WTC11 (cell line): Measurements from ENCODE around the gene ZFR2. TPM values are rescaled to one million over a fixed set of nuclear protein-coding genes. Genes with fewer than 3 reads are reported as not detected.

Source experiments
- ATAC-seq: fragments of 200-7000 bp; cut with Tn5 transposase; 2 replicates; pipeline ENCODE4 v1.10.0; 2021; ENCODE audit warnings: mild to moderate bottlenecking, moderate library complexity
- CTCF ChIA-PET: fragments of 300-600 bp; sonication (Branson Sonifier 250); formaldehyde crosslinking; loops from one replicate; lab custom pipeline; 2021; ENCODE audit warnings: antibody characterized with exemption; lab: Charles Lee
- POLR2A ChIA-PET: fragments of 350-600 bp; sonication (Branson Sonifier 250); formaldehyde crosslinking; loops from one replicate; lab custom pipeline; 2021; ENCODE audit warnings: antibody characterized with exemption; lab: Charles Lee
- DNase-seq: peaks from one replicate; pipeline ENCODE4 v3.0.0; 2021; ENCODE audit warnings: low spot score
- H3K27ac Mint-ChIP-seq: 2 replicates; pipeline ENCODE4 v1.8.0; 2021; ENCODE audit warnings: mixed read lengths
- H3K27me3 Mint-ChIP-seq: 2 replicates; pipeline ENCODE4 v1.8.0; 2021; ENCODE audit warnings: low read depth, mild to moderate bottlenecking, moderate library complexity, mixed read lengths
- H3K36me3 Mint-ChIP-seq: 2 replicates; pipeline ENCODE4 v1.8.0; 2021; ENCODE audit warnings: mixed read lengths
- H3K4me1 Mint-ChIP-seq: 2 replicates; pipeline ENCODE4 v1.8.0; 2022; ENCODE audit warnings: mixed read lengths
- H3K4me3 Mint-ChIP-seq: 2 replicates; pipeline ENCODE4 v1.8.0; 2021; ENCODE audit warnings: mild to moderate bottlenecking, moderate library complexity, mixed read lengths
- H3K9me3 Mint-ChIP-seq: 2 replicates; pipeline ENCODE4 v1.8.0; 2021; ENCODE audit warnings: mixed read lengths
- ESRRA ChIP-seq: sonication (generic); formaldehyde crosslinking; IDR thresholded peaks from 2 replicates; pipeline ENCODE4 v1.8.1; 2022; ENCODE audit warnings: mild to moderate bottlenecking, missing genetic modification reagents, borderline replicate concordance
- GRHL2 ChIP-seq: fragments of 250-450 bp; sonication (Bioruptor Pico); IDR thresholded peaks from 2 replicates; pipeline ENCODE4 v1.8.0; 2022; ENCODE audit warnings: mild to moderate bottlenecking, moderate library complexity; ENCODE audit not compliant: insufficient replicate concordance, severe bottlenecking
- GTF2I ChIP-seq: fragments of 250-450 bp; sonication (Bioruptor Pico); conservative IDR thresholded peaks from 2 replicates; pipeline ENCODE4 v1.4.0; 2021; ENCODE audit warnings: mild to moderate bottlenecking
- RORB ChIP-seq: fragments of 250-450 bp; sonication (Bioruptor Pico); IDR thresholded peaks from 2 replicates; pipeline ENCODE4 v1.9.0; 2021; ENCODE audit warnings: mild to moderate bottlenecking
- TEAD4 ChIP-seq: sonication (generic); formaldehyde crosslinking; IDR thresholded peaks from 2 replicates; pipeline ENCODE4 v1.8.0; 2022; ENCODE audit warnings: mild to moderate bottlenecking, missing genetic modification reagents
- ZNF121 ChIP-seq: sonication (generic); formaldehyde crosslinking; IDR thresholded peaks from 2 replicates; pipeline ENCODE4 v1.8.0; 2023; ENCODE audit warnings: missing genetic modification reagents
- ZNF138 ChIP-seq: sonication (generic); formaldehyde crosslinking; conservative IDR thresholded peaks from 2 replicates; pipeline ENCODE4 v1.8.1; 2022; ENCODE audit warnings: mild to moderate bottlenecking, moderate library complexity, missing genetic modification reagents
- ZNF423 ChIP-seq: fragments of 250-450 bp; sonication (Bioruptor Pico); IDR thresholded peaks from 2 replicates; pipeline ENCODE4 v2.1.2; 2022; ENCODE audit warnings: mild to moderate bottlenecking, moderate library complexity
- total RNA-seq: library from RNA; stranded (reverse); gene quantifications from 3 replicates; pipeline ENCODE4 v1.2.3, GENCODE V29; 2021
- TF ChIP-seq, protein P1 (sequence below): sonication (generic); formaldehyde crosslinking; IDR thresholded peaks from 2 replicates; pipeline ENCODE4 v1.8.0; 2022; ENCODE audit warnings: missing genetic modification reagents
- TF ChIP-seq, protein P2 (sequence below): sonication (generic); formaldehyde crosslinking; IDR thresholded peaks from 2 replicates; pipeline ENCODE4 v1.8.1; 2023; ENCODE audit warnings: mild to moderate bottlenecking, missing genetic modification reagents
- TF ChIP-seq, protein P3 (sequence below): sonication (generic); formaldehyde crosslinking; IDR thresholded peaks from 2 replicates; pipeline ENCODE4 v1.8.1; 2022; ENCODE audit warnings: mild to moderate bottlenecking, moderate library complexity, missing genetic modification reagents
- TF ChIP-seq, protein P4 (sequence below): fragments of 200-600 bp; IDR thresholded peaks from 2 replicates; pipeline ENCODE4 v1.8.0; 2022; ENCODE audit warnings: antibody characterized with exemption
- TF ChIP-seq, protein P5 (sequence below): sonication (generic); formaldehyde crosslinking; IDR thresholded peaks from 2 replicates; pipeline ENCODE4 v1.8.0; 2022; ENCODE audit warnings: mild to moderate bottlenecking, missing genetic modification reagents

Gene ZFR2
- total RNA-seq, 1 experiment from 2014 or later: 17.5 TPM

DNA sequence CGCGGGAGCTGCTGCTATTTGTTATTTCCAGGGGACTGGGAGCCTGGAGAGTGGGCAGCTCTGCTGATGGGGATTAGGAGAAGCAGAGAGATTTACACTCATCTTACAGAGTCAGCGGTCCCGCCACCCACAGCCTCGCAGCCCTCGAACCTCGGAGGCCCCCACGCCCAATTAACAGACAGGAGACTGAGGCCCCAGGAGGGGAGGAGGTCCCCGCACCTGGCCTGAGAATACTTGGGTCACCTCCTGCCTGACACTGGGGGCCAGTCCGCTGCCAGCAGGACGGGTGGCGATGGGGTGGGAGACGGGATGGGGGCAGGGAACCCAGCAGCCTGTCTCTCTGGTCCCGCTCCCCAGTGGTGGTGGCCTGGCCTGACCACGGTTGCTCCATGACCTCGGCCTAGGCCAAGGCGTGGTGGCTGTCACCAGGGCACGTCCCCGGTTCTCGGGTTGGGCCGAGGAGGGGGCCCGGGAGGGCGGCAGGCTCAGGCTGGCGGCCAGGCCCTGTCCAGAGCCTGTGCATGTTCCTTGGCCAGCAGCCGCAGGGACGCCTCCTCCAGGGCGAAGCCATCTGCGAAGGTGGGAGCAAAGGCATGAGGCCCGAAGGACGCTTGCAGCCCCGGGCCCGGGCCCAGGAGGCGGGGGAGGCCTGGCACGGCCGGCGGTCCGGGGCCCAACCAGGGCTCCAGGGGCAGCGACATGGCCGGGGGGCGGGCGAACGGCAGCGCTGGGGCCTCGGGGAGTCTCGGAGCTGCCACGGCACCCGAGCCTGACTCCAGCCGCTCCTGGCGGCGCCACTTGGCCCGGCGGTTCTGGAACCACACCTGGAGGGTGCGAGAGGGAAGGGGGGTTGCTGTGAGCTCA, 98.5 kb downstream of the ZFR2 start (continued):
- TF ChIP-seq, protein P1, sequence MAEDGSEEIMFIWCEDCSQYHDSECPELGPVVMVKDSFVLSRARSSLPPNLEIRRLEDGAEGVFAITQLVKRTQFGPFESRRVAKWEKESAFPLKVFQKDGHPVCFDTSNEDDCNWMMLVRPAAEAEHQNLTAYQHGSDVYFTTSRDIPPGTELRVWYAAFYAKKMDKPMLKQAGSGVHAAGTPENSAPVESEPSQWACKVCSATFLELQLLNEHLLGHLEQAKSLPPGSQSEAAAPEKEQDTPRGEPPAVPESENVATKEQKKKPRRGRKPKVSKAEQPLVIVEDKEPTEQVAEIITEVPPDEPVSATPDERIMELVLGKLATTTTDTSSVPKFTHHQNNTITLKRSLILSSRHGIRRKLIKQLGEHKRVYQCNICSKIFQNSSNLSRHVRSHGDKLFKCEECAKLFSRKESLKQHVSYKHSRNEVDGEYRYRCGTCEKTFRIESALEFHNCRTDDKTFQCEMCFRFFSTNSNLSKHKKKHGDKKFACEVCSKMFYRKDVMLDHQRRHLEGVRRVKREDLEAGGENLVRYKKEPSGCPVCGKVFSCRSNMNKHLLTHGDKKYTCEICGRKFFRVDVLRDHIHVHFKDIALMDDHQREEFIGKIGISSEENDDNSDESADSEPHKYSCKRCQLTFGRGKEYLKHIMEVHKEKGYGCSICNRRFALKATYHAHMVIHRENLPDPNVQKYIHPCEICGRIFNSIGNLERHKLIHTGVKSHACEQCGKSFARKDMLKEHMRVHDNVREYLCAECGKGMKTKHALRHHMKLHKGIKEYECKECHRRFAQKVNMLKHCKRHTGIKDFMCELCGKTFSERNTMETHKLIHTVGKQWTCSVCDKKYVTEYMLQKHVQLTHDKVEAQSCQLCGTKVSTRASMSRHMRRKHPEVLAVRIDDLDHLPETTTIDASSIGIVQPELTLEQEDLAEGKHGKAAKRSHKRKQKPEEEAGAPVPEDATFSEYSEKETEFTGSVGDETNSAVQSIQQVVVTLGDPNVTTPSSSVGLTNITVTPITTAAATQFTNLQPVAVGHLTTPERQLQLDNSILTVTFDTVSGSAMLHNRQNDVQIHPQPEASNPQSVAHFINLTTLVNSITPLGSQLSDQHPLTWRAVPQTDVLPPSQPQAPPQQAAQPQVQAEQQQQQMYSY (CRISPR knock-in tag): no peak
- TF ChIP-seq ZNF138 (CRISPR knock-in tag): no peak
- TF ChIP-seq, protein P2, sequence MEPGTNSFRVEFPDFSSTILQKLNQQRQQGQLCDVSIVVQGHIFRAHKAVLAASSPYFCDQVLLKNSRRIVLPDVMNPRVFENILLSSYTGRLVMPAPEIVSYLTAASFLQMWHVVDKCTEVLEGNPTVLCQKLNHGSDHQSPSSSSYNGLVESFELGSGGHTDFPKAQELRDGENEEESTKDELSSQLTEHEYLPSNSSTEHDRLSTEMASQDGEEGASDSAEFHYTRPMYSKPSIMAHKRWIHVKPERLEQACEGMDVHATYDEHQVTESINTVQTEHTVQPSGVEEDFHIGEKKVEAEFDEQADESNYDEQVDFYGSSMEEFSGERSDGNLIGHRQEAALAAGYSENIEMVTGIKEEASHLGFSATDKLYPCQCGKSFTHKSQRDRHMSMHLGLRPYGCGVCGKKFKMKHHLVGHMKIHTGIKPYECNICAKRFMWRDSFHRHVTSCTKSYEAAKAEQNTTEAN (CRISPR knock-in tag): no peak
- TF ChIP-seq, protein P3, sequence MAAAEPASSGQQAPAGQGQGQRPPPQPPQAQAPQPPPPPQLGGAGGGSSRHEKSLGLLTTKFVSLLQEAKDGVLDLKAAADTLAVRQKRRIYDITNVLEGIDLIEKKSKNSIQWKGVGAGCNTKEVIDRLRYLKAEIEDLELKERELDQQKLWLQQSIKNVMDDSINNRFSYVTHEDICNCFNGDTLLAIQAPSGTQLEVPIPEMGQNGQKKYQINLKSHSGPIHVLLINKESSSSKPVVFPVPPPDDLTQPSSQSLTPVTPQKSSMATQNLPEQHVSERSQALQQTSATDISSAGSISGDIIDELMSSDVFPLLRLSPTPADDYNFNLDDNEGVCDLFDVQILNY (CRISPR knock-in tag): no peak
- no peak for TF ChIP-seq ZNF423
- TF ChIP-seq ZNF121: no peak
- TF ChIP-seq, protein P4, sequence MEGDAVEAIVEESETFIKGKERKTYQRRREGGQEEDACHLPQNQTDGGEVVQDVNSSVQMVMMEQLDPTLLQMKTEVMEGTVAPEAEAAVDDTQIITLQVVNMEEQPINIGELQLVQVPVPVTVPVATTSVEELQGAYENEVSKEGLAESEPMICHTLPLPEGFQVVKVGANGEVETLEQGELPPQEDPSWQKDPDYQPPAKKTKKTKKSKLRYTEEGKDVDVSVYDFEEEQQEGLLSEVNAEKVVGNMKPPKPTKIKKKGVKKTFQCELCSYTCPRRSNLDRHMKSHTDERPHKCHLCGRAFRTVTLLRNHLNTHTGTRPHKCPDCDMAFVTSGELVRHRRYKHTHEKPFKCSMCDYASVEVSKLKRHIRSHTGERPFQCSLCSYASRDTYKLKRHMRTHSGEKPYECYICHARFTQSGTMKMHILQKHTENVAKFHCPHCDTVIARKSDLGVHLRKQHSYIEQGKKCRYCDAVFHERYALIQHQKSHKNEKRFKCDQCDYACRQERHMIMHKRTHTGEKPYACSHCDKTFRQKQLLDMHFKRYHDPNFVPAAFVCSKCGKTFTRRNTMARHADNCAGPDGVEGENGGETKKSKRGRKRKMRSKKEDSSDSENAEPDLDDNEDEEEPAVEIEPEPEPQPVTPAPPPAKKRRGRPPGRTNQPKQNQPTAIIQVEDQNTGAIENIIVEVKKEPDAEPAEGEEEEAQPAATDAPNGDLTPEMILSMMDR: no peak
- TF ChIP-seq TEAD4 (CRISPR knock-in tag): no peak
- no peak for TF ChIP-seq GRHL2 (CRISPR knock-in tag)
- TF ChIP-seq, protein P5, sequence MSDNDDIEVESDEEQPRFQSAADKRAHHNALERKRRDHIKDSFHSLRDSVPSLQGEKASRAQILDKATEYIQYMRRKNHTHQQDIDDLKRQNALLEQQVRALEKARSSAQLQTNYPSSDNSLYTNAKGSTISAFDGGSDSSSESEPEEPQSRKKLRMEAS (CRISPR knock-in tag): no peak

DNA sequence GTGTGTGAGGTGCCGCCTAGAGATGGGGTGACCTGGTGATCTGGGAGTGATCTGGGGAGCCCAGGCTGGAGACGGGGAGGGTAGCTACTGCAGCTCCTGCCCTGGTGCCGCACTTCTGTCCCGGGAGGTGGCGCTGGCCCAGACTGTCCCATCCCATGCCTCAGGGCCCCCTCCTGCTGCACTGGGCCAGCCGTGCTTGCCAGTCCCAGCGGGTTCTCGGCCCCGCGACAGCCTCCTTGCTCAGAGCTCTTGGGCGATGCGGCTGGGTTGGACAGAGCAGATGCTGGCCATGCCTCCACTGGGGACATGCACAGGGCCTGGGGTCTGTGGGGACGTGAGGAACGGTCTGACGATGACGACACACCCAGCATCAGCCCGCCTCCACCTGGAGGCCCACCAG, 99.3 kb downstream of the ZFR2 start:
- ChIA-PET CTCF (interaction anchor here (0.6 to 2.7 kb wide), 3 partner anchors 16 to 79 kb away, joined by 3 to 9 read pairs (median 3); no protein-coding TSS in a partner anchor), POLR2A (no interaction called here)
- no peaks in the 10 kb centered on the region for H3K27me3 Mint-ChIP-seq
- no peak for DNase-seq
- no peak for TF ChIP-seq ESRRA (CRISPR knock-in tag)
- peaks cover 5% of the 10 kb centered on the region for H3K4me1 Mint-ChIP-seq
- no peak overlapping the region for H3K4me3 Mint-ChIP-seq
- no peaks in the 10 kb centered on the region for H3K9me3 Mint-ChIP-seq
- ATAC-seq: peak; percentile 23; the same call in 1 of the 2 replicates
- peaks cover 5% of the 10 kb centered on the region for H3K36me3 Mint-ChIP-seq
- no peak overlapping the region for H3K27ac Mint-ChIP-seq

DNA sequence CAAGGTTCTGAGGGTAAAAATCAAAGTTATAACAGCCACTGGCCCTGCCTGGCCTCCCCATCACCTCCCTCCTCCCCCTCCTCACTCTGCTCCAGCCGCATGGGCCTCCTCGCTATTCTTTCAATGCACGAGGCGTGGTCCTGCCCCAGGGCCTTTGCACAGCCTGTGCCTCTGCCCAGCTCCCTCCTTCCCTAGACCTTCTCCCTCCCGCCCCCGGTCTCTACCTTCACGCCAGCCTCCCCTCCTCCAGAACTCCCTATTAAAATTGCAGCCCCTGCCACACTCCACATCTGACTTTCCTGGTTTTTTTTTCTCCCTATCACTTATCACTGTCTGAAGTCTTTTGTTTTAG, 100.1 kb downstream of the ZFR2 start:
- ATAC-seq (no peak), DNase-seq (no peak)
- TF ChIP-seq RORB (CRISPR knock-in tag) (no peak), GTF2I (CRISPR knock-in tag) (0 out of 2 replicates have a peak, but pooled peaks have one; percentile 38)
- H3K27ac Mint-ChIP-seq: no peak overlapping the region; the same call in 1 of the 2 replicates
- H3K36me3 Mint-ChIP-seq: peaks cover 5% of the 10 kb centered on the region
- H3K4me3 Mint-ChIP-seq: no peak overlapping the region
- POLR2A ChIA-PET: no interaction called here
- H3K27me3 Mint-ChIP-seq: no peaks in the 10 kb centered on the region
- no peaks in the 10 kb centered on the region for H3K9me3 Mint-ChIP-seq
- peaks cover 5% of the 10 kb centered on the region for H3K4me1 Mint-ChIP-seq
- CTCF ChIA-PET: interaction anchor here (0.6 to 2.7 kb wide), 3 partner anchors 17 to 80 kb away, joined by 3 to 9 read pairs (median 3); no protein-coding TSS in a partner anchor
